NCI-H748 treated with DMSO at 0.1 percent for 48 hours (cell line): Measurements from ENCODE around the gene CBX6.
"Not testable (repeated sequence)": the region's sequence is repeated elsewhere in the genome, so short reads cannot be mapped to it uniquely, and the experiment has no call there.

Experiments
- DNase-seq: peaks from one replicate; lab custom pipeline; 2025; lab: John Stamatoyannopoulos, UW

The CBX6 gene

GRCh38 chr22:38861170-38861876 is 10.7 kb downstream of the CBX6 start:
- no peak for DNase-seq

GRCh38 chr22:38860283-38861169 is 11.5 kb downstream of the CBX6 start:
- no peak for DNase-seq

DNA sequence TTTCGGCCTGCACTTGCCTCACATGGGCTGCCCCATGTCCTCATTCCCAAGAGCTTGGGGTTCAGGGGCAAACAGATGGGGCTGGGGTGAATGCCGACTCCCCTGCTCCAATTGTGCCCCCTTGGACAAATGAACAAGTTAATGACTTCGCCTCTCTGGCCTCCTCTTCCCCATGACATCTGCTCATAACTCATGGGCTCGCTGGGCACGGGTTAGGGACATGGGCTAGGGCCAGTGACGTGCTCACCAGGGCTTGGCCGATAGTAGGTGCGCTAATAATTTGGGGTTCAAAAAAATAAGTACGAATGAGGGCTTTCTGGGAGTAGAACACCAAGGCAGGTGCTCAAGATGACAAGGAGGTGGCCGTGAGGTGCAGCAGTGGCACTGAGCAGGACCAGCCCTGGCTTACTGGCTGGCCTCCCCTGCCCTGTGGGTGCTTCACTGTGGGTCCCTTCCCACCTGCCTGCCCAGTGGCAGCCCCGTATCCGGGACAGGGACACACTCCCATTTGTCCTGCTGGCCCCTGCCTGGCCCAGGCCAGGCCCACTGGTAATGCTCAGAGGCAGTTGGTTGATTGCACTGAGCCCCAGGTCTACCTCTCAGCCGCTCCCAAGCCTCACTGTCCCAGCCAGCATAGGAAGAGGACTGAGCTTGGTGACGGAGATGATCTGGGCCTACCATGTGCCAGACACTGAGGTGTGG is 12.3 kb downstream of the CBX6 start:
- DNase-seq = no peak

DNA sequence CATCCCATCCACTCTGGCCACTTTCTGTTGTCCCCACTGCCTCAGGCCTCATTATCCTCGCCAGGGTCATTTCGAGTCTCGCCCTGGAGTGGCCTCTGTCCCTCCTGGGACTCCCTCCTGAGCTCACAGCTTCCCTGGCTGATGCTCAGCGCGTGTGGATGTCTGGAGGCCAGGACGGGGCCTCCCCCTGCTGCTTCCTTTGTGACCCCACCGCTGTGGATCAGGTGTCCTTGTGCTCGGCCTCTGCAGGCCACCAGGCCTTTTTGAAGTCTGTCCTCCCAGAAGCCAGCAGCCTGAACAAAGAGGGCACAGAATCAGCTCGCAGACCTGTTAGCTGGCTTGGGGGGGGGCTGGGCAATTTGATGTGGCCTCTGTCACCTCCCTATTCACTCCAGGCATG is 13.5 kb downstream of the CBX6 start:
- no peak for DNase-seq

- DNase-seq = not testable (repeated sequence)
Measured at GRCh38 chr22:38854476-38854875, 17.5 kb downstream of the CBX6 start.

- DNase-seq = not testable (repeated sequence)
Measured at GRCh38 chr22:38853883-38854282, 18.1 kb downstream of the CBX6 start.

- DNase-seq = no peak
Measured at GRCh38 chr22:38853196-38853651, 18.8 kb downstream of the CBX6 start.

GRCh38 chr22:38852522-38852921 is 19.5 kb downstream of the CBX6 start:
- DNase-seq = no peak

DNA sequence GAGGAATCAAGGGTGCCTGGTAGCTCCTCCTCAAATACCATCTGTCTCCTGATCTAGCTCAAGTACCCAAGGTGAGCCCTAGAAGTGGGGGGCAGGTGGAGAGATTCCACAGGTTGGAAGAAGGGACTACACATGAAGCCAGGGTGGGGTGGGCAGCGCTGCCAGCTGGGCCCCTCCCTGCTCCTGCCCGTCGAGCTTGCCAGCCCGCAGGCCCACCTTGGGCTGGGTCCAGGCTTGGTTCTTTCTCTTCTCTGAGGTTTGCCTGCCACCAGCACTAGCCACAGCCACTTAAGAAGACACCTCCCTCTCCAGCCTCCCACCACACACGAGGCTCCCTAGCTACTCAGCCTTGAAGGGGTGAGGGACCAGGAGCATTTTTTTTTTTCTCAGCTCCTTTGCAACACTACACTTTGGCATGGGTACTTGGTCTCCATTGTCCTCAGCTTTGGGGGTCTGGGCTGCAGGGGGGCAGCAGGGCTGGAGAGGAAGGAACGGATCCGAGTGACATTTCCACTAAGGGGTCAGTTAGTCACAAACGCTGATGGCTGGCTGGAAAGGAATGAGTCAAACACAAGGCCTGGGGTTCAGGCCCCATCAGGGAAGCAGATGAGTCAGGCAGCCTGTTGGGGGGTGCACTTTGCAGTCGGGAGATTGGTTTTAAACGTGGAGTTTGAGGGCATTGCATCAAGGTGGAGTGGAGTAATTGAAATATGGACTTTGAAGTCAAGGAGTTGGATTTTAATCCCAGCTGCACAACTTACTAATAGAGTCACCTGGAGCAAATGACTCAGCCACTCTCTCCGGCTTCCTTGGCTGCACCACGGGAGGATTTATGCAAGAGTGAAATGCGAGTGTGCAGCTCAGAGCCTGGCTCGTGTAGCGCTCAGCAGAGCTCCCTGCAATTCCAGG is 20.8 kb downstream of the CBX6 start:
- DNase-seq = no peak

GRCh38 chr22:38850399-38850798 is 21.6 kb downstream of the CBX6 start:
- no peak for DNase-seq

GRCh38 chr22:38849811-38850210 is 22.2 kb downstream of the CBX6 start:
- DNase-seq = no peak

DNA sequence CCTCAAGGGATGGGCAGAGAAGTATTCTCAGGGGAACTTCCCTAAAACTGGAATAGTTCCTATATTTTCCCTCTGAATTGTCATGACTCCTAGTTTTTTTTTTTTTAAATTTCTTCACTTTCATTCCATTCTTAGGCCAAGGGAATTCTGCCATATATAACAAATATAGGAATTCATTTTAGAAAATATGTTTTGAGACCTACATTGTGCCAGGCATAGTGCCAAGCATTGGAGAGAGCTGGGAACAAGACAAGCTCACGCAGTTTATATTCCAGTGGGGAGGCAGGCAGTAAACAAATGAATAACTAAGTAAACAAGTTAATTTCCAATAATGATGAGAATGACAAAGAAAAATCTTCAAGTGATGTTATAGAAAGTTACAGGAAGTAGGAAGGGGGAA is 25.6 kb downstream of the CBX6 start:
- DNase-seq = no peak

- no peak for DNase-seq
Measured at GRCh38 chr22:38845004-38845740, 26.8 kb downstream of the CBX6 start.

- DNase-seq = no peak
Measured at GRCh38 chr22:38844315-38845003, 27.6 kb downstream of the CBX6 start.

DNA sequence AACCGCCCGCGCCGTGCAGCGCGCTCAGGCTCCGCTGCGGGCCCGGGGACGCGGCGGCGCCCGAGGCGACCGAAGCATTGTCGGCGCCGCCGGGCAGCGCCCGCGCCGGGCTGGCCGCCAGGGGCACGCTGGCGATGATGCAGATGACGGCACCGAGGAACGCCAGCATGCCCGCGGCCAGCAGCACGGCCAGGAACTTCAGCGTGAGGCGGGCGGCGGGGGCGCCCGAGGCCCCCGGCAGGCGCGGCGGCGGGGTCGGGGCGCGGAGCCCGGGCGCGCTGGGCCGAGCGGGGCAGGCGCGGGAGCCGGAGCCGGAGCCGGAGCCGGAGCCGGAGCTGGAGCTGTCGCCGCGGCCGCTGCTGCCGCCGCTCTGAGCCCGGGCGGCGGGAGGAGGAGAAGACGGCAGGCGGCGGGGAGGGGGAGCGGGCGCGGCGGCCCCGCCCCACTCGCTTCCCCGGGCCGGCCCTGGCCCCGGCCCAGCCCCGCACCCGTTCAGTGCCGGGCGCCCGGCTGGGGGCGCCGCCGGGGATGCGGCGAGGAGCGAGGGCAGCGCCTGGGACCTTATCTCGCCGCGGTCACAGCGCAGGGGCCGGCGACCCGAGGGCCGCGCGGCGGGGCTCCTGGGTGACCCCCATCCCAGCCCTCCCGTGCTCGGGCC is 28.2 kb downstream of the CBX6 start, which contains the start of gene NPTXR:
TSS of gene NPTXR (minus strand) at position 372 of the 658 bp plus-strand sequence.
- peak; percentile 7 for DNase-seq

- DNase-seq = peak; percentile 7
Measured at GRCh38 chr22:38843201-38843656, 28.8 kb downstream of the CBX6 start.

- no peak for DNase-seq
Measured at GRCh38 chr22:38842512-38843200, 29.4 kb downstream of the CBX6 start.

DNA sequence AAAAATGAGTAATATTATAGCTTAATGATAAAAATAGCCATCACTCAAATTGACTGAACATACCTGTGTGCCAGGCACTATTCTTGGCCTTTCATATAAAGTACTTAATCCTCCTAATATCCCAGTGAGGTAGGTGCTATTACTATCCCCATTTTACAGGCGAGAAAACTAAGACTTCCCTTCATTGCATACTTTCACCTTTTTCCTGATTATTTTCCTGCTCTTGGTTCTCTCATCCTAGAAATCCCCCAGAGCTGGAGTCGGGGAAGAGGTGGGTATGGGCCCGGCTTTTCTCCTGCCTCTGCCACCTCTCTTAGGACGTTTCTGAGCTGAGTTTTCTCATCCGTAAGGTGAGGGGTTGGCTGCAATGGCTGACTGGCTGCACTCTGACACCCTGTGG is 30.4 kb downstream of the CBX6 start:
- no peak for DNase-seq

GRCh38 chr22:38841211-38841610 is 30.8 kb downstream of the CBX6 start:
- no peak for DNase-seq
